GM23248 (cell line): Measurements from ENCODE around the gene ARV1. TPM values are rescaled to one million over a fixed set of nuclear protein-coding genes. Genes with fewer than 3 reads are reported as not detected.

Experiments
- DNase-seq: peaks from one replicate; pipeline ENCODE4 v3.0.0-alpha.2; 2015
- H2AFZ ChIP-seq: fragments of 200-600 bp; sonication (generic); 2 replicates; pipeline ENCODE4 v1.6.1; 2016; ENCODE audit warnings: antibody characterized with exemption
- H3F3A ChIP-seq: fragments of 200-600 bp; sonication (generic); 2 replicates; pipeline ENCODE4 v1.6.1; 2016; ENCODE audit warnings: mild to moderate bottlenecking, antibody characterized with exemption, mixed run types; ENCODE audit not compliant: insufficient read depth
- H3K27ac ChIP-seq: fragments of 200-600 bp; sonication (generic); 2 replicates; pipeline ENCODE4 v1.5.1; 2016; ENCODE audit warnings: mild to moderate bottlenecking
- H3K27me3 ChIP-seq: fragments of 200-600 bp; sonication (generic); replicated peaks from 2 replicates; pipeline ENCODE4 v1.6.1; 2016; ENCODE audit warnings: mild to moderate bottlenecking; ENCODE audit not compliant: insufficient read depth
- H3K36me3 ChIP-seq: fragments of 200-600 bp; sonication (generic); 2 replicates; pipeline ENCODE4 v1.6.1; 2016; ENCODE audit warnings: low read depth, mild to moderate bottlenecking
- H3K4me1 ChIP-seq: fragments of 200-600 bp; sonication (generic); 2 replicates; pipeline ENCODE4 v1.6.1; 2016; ENCODE audit warnings: mild to moderate bottlenecking; ENCODE audit not compliant: insufficient read depth
- H3K4me2 ChIP-seq: fragments of 200-600 bp; sonication (generic); one replicate; pipeline ENCODE4 v1.6.1; 2016; ENCODE audit warnings: mild to moderate bottlenecking; ENCODE audit not compliant: unreplicated experiment
- H3K4me3 ChIP-seq: fragments of 200-600 bp; sonication (generic); 2 replicates; pipeline ENCODE4 v1.5.1; 2016; ENCODE audit warnings: mild to moderate bottlenecking
- H3K79me2 ChIP-seq: fragments of 200-600 bp; sonication (generic); 2 replicates; pipeline ENCODE4 v1.6.1; 2016; ENCODE audit warnings: mild to moderate bottlenecking; ENCODE audit not compliant: insufficient read depth
- H3K9ac ChIP-seq: fragments of 200-600 bp; sonication (generic); 2 replicates; pipeline ENCODE4 v1.6.1; 2016; ENCODE audit warnings: mild to moderate bottlenecking
- H3K9me2 ChIP-seq: fragments of 200-600 bp; sonication (generic); 2 replicates; pipeline ENCODE4 v1.6.1; 2016; ENCODE audit warnings: mixed run types, mild to moderate bottlenecking, moderate library complexity; ENCODE audit not compliant: insufficient read depth
- H3K9me3 ChIP-seq: fragments of 200-600 bp; sonication (generic); one replicate; pipeline ENCODE4 v1.6.1; 2017; ENCODE audit warnings: low read depth
- H4K20me1 ChIP-seq: fragments of 200-600 bp; sonication (generic); 2 replicates; pipeline ENCODE4 v1.6.0; 2016; ENCODE audit not compliant: insufficient read depth
- EZH2 ChIP-seq: fragments of 200-600 bp; sonication (generic); IDR thresholded peaks from 2 replicates; pipeline ENCODE4 v1.6.1; 2018; ENCODE audit warnings: antibody characterized with exemption, mild to moderate bottlenecking; ENCODE audit not compliant: insufficient read depth, poor library complexity, severe bottlenecking
- EZH2phosphoT487 ChIP-seq: fragments of 200-600 bp; sonication (generic); IDR thresholded peaks from 2 replicates; pipeline ENCODE4 v1.6.1; 2018; ENCODE audit warnings: antibody characterized with exemption, moderate library complexity, mild to moderate bottlenecking, low read depth; ENCODE audit not compliant: insufficient read depth
- WGBS, 2 experiments: methylation state at CpG; one replicate each; pipeline ENCODE4 v1.1.6; 2015 to 2017; ENCODE audit warnings: low lambda C conversion rate in 2 of 2, low coverage in 1 of 2; ENCODE audit errors: missing lambda C conversion rate in 2 of 2; 5-methylcytosine and 5-hydroxymethylcytosine counted together
- in situ Hi-C: fragments of 300-500 bp; cut with MboI; formaldehyde crosslinking; loops from 2 replicates; pipeline ENCODE4 v1.15.0; 2020
- polyA plus RNA-seq: library from polyadenylated mRNA; unstranded; fragments of >200 nt; fragmentation: Nextera tagmentation; extraction: Ambion mirVana; gene quantifications from 2 replicates; pipeline ENCODE4 v1.2.1, GENCODE V29; 2016
- total RNA-seq: library from RNA; depleted of rRNA; stranded (reverse); fragments of >200 nt; shearing (Covaris generic); gene quantifications from 2 replicates; pipeline ENCODE4 v1.2.3, GENCODE V29; 2014

The ARV1 gene
- total and polyA plus RNA-seq, 2 experiments from 2014 or later: 26.2 to 30.2 TPM

- Histone ChIP-seq H3F3A (no peaks in the 10 kb centered on the region), H3K4me1 (no peaks in the 10 kb centered on the region), H3K36me3 (no peaks in the 10 kb centered on the region), H3K27me3 (no peaks in the 10 kb centered on the region), H3K9me2 (no peaks in the 10 kb centered on the region), H3K79me2 (no peaks in the 10 kb centered on the region), H3K9me3 (no peaks in the 10 kb centered on the region), H3K4me2 (no peak overlapping the region), H2AFZ (no peak overlapping the region), H3K9ac (no peak overlapping the region), H3K4me3 (no peak overlapping the region), H3K27ac (no peak overlapping the region), H4K20me1 (no peaks in the 10 kb centered on the region)
- TF ChIP-seq EZH2 (no peak), EZH2phosphoT487 (no peak)
- WGBS, 2 experiments: 63 to 64% methylated on average over 2 of the region's 2 CpGs
- DNase-seq: no peak
- in situ Hi-C loops: no loop called here
These were observed 32.5 kb downstream of the ARV1 start for GRCh38 chr1:231011360-231011759.

- Histone ChIP-seq H4K20me1 (no peaks in the 10 kb centered on the region), H3K9ac (no peak overlapping the region), H3F3A (no peaks in the 10 kb centered on the region), H3K27me3 (no peaks in the 10 kb centered on the region), H3K36me3 (no peaks in the 10 kb centered on the region), H3K9me3 (no peaks in the 10 kb centered on the region), H3K79me2 (no peaks in the 10 kb centered on the region), H3K9me2 (no peaks in the 10 kb centered on the region), H3K4me3 (no peak overlapping the region), H3K4me1 (no peaks in the 10 kb centered on the region), H3K27ac (no peak overlapping the region), H3K4me2 (no peak overlapping the region), H2AFZ (no peak overlapping the region)
- no peak for DNase-seq
- in situ Hi-C loops: no loop called here
- no peak for TF ChIP-seq EZH2phosphoT487
- no peak for TF ChIP-seq EZH2
- WGBS, 2 experiments: 84 to 90% methylated on average over 5 of the region's 5 CpGs
These were observed 33.1 kb downstream of the ARV1 start for GRCh38 chr1:231011963-231012362.

DNA sequence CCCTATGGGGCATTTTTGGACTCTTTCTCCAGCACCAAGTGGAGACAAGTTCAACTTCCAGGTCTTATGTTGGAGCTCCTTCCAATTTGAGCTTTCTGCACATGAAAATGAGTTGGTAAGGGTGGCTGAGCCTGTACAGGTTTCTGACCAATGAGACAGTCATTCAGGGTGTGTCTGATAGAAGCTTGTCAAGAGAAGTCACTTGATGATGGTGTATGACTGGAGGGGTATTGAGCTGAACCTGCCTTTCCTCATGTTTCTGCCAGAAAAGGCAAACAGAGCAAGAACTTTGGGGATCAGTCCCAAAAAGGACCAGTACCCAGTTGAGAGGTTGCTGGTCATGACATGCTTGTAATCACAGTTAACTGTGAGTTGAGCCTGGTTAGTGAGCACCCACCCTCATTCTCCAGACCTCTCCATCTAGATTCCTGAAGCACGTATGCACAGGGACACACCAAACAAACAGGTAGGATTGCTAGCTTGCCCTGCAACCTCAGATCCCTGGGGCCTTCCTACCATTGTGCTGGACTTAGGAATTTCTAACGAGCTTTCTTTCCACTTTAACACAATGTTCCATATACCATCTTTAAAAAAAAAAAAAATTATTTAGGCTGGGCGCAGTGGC lies 34.6 kb downstream of the ARV1 start:
- Histone ChIP-seq H4K20me1 (no peaks in the 10 kb centered on the region), H3K9me2 (no peaks in the 10 kb centered on the region), H3K4me1 (no peaks in the 10 kb centered on the region), H3K36me3 (no peaks in the 10 kb centered on the region), H3K9me3 (no peaks in the 10 kb centered on the region), H3F3A (no peaks in the 10 kb centered on the region), H3K79me2 (no peaks in the 10 kb centered on the region), H2AFZ (no peak overlapping the region), H3K4me2 (no peak overlapping the region), H3K27ac (no peak overlapping the region), H3K4me3 (no peak overlapping the region), H3K9ac (no peak overlapping the region), H3K27me3 (no peaks in the 10 kb centered on the region)
- 47 to 55% methylated on average over 3 of the region's 3 CpGs for WGBS, 2 experiments
- in situ Hi-C loops: no loop called here
- no peak for DNase-seq
- TF ChIP-seq EZH2 (no peak), EZH2phosphoT487 (no peak)

GRCh38 chr1:231016234-231016633 lies 37.3 kb downstream of the ARV1 start:
- Histone ChIP-seq H3F3A (no peaks in the 10 kb centered on the region), H3K36me3 (no peaks in the 10 kb centered on the region), H2AFZ (no peak overlapping the region), H3K4me2 (no peak overlapping the region), H3K27me3 (no peaks in the 10 kb centered on the region), H3K27ac (no peak overlapping the region), H3K79me2 (no peaks in the 10 kb centered on the region), H3K9ac (no peak overlapping the region), H4K20me1 (no peaks in the 10 kb centered on the region), H3K4me3 (no peak overlapping the region), H3K9me3 (no peaks in the 10 kb centered on the region), H3K9me2 (no peaks in the 10 kb centered on the region), H3K4me1 (no peaks in the 10 kb centered on the region)
- no peak for TF ChIP-seq EZH2
- no peak for TF ChIP-seq EZH2phosphoT487
- 81 to 82% methylated on average over 6 of the region's 6 CpGs for whole genome bisulfite sequencing, 2 experiments
- in situ Hi-C loops: no loop called here
- no peak for DNase-seq

GRCh38 chr1:231016966-231017365 lies 38.1 kb downstream of the ARV1 start:
- Histone ChIP-seq H3K79me2 (no peaks in the 10 kb centered on the region), H3K4me2 (no peak overlapping the region), H3K4me3 (no peak overlapping the region), H3K9ac (no peak overlapping the region), H3K36me3 (no peaks in the 10 kb centered on the region), H3K9me3 (no peaks in the 10 kb centered on the region), H3F3A (no peaks in the 10 kb centered on the region), H3K9me2 (no peaks in the 10 kb centered on the region), H2AFZ (no peak overlapping the region), H3K27ac (no peak overlapping the region), H3K27me3 (no peaks in the 10 kb centered on the region), H3K4me1 (no peaks in the 10 kb centered on the region), H4K20me1 (no peaks in the 10 kb centered on the region)
- in situ Hi-C loops: no loop called here
- DNase-seq: no peak
- TF ChIP-seq EZH2phosphoT487 (no peak), EZH2 (no peak)
- WGBS, 2 experiments: 70 to 71% methylated on average over 5 of the region's 5 CpGs
